HG03159 (cell line): Measurements from ENCODE around the gene MFAP3L.

Experiments used
- ATAC-seq: cut with Tn5 transposase; IDR thresholded peaks from one replicate; pipeline ENCODE4 v1.9.1; 2021; ENCODE audit warnings: mild to moderate bottlenecking, moderate library complexity; ENCODE audit not compliant: unreplicated experiment

The MFAP3L gene

GRCh38 chr4:169993531-169993930 is 32.7 kb downstream of the MFAP3L start:
- ATAC-seq: no peak

DNA sequence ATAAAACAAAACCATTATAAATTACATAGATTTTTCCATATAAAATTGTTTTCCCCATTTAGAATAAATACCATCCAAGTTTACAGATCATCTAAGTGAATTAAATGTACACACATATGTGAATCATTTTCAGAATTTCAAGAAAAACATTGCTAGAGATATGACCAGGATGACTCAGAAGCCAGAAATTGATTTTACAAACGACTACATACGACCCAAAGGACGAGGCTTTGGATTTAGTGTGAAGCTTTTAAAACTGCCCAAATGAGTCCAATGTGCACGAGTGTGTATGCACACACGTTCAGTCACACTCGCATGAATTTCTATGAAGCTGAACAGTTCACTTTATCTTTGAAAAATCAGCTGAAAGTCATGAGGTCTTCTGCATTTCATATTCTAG is 37.9 kb downstream of the MFAP3L start:
- ATAC-seq: no peak

- no peak for ATAC-seq
Observed at GRCh38 chr4:169987327-169988228, 38.6 kb downstream of the MFAP3L start.

DNA sequence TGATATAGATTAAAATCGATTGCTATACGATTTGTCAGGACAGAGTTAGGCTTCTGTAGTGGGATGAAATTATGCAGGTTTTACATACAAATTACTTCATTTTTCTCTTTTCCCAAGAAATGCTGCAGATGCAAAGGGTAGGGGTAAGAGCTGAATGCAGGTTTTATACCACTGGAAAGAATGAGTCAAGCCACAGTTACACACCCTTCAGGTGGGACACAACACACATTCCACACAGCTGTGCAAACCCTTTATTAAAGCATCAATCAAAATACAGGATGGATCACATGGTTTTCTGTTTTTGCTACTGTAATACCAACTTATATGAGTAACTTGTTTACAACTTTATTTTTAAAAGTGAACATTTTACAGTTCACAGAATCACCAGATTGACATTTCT is 39.8 kb downstream of the MFAP3L start:
- ATAC-seq: no peak

DNA sequence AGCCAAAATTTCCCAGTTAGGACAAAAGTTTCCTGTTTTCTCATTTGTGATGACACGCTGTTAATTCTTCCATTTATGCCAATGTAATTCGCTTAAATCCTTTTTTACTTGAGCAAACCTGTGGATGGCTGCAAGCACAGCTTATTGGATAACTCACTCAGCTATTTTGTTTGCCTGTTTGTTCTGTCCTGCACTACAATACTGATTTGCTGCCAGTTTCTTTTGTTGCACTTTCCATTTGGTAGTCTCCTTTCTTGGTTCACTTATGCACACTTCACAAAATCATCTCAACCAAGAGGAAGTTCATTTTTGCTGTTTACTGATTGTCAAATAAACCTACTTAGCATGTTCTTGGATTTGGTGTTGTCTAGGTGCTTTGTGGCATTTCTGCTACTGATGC is 40.3 kb downstream of the MFAP3L start:
- no peak for ATAC-seq

GRCh38 chr4:169984745-169985144 is 41.5 kb downstream of the MFAP3L start:
- ATAC-seq: no peak

GRCh38 chr4:169984173-169984572 is 42.0 kb downstream of the MFAP3L start:
- ATAC-seq: no peak

- ATAC-seq: no peak
Observed at GRCh38 chr4:169976951-169977350, 49.2 kb downstream of the MFAP3L start.

DNA sequence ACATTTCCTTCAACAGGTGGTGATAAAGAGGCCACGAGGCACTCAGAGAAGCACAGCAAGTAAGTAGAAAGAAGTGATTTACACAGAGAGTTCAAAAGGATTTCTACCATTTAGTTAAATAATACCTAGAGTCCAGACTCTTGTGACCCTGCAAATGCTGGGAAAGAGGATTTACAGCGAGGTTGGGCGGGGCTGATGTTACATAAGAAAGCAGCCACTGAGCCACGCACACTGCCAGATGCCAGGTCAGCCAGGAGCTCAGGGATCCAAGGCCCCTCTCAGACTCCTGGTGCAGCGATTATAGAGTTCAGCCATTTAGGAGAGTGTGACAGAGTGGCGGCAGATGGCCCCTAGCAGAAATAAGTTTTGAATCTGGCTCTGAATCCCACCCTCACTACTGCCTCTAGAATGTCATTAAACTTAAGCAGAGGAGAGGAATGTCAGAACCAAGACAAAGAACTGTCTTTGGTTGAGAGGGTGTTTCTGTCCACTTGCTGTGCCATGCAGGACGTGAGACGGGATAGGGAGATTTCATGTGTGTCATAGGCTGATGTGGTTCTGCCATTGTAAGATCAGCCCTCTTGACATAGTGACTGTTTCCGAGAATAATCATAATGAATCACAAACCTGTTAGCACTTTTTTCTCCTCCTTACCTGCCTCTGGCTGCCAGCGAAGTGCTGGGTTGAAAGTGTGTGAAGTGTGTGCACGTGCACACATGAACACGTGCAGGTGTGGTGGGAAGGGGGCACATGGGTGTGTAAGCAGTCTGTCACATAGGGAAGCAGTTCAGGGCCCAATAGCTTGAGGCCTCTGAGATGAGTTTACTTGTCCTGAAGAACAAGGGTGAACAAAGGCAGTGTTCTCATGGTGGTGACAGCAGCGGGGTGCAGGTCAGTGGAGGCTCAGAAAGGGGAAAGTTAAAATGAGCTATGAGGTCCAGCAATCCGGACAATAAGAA is 50.1 kb downstream of the MFAP3L start:
- ATAC-seq: no peak

- ATAC-seq: no peak
Observed at GRCh38 chr4:169975131-169975837, 50.9 kb downstream of the MFAP3L start.

DNA sequence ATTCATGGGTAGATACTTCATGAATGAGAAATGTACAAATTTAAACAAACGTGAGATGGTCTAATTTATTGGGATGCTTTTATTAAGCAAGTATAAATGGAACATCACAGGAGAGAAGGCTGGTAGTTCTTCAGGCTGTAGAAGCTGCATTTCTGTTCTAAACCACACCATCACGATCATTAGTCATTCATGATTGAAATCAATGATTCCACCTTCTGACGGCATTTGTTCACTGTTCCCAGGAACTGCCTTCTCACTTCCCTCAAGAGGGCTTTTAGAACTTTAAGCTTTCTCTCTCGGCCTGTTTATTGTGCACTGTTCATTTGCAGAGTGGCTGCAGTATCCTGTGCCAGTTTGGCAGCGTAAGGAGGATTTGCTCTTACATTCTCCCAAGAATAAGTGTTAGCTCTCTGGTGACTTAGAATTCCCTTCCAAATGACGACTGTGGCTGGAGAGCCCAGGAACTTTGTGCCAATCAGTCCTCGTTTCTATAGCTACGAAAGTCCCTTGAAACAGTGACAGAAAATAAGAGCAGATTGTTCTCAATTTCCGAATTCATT is 54.7 kb downstream of the MFAP3L start:
- ATAC-seq: no peak

DNA sequence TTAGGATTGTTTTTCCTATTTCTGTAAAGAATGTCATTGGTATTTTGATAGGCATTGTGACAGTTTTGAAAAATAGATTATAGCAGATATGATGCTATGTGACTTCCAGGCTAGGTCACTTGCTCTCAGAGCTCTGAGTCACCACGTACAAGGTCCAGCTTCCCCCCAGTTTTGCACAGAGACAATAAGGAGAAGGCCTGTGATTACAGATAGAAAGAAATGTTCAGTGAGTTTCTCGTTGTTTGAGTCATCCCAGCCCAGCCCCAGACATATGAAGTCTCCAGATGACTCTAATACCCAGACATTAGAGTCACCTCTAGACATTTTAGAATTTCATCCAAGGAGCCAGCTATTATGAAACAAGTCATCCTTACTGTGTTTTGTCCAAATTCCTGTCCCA is 57.2 kb downstream of the MFAP3L start:
- no peak for ATAC-seq

- ATAC-seq: no peak
Observed at GRCh38 chr4:169963998-169964397, 62.2 kb downstream of the MFAP3L start.

DNA sequence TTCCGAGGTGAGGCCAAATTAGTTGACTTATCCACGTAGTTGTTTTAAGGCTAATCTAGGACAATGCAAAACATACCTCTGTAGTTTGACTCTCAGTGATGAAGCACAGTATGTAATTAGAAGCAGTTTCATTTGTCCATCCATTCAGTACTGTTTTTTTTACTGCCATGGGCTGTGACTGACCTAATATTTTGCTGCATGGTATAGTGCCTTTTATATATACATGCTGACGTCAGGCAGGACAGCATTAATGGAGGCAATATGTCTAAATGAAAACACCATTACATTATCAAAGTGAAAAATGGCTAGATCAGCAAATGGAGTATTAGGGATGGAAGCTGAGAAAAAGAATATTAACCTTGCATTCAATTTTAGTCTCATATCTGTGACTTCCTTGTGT is 66.9 kb downstream of the MFAP3L start:
- ATAC-seq: no peak

GRCh38 chr4:169958629-169959028 is 67.6 kb downstream of the MFAP3L start:
- no peak for ATAC-seq

DNA sequence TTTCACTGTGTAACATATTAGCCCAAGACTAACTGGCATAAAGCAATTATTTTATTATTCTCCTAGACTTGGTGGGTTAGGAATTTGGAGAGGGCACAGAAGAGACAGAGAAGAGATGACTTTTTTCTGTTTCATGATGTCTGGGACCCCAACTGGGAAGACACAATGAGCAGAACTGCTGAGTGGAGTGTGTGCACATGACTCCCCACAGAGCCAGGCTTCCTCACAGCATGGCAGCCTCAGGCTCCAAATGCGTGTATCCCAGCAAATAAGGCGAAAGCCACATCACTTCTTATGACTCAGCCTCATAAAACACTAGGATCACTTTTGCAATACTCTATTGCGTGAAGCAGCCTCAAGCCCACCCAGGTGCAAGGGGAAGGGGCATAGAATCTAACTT is 68.4 kb downstream of the MFAP3L start:
- no peak for ATAC-seq

GRCh38 chr4:169956091-169956843 is 69.9 kb downstream of the MFAP3L start:
- no peak for ATAC-seq

DNA sequence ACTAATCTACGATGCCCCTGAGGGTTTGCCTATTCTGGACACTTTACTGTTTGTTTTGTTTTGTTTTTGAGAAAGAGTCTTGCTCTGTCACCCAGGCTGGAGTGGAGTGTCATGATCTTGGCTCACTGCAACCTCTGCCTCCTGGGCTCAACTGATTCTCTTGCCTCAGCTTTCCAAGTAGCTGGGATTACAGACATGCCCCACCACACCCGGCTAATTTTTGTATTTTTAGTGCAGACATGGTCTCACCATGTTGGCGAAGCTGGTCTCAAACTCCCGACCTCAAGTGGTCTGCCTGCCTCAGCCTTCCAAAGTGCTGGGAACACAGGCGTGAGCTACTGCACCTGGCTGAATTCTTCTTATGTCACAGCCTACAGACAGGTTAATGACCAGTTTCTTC is 70.7 kb downstream of the MFAP3L start:
- ATAC-seq: no peak

GRCh38 chr4:169952236-169953002 is 73.8 kb downstream of the MFAP3L start:
- ATAC-seq: peak; percentile 61
